IPS DF 19.7 (cell line): Measurements from ENCODE around the gene BAZ2B.
"Not testable (repeated sequence)": the region's sequence is repeated elsewhere in the genome, so short reads cannot be mapped to it uniquely, and the experiment has no call there.

Source experiments
- DNase-seq: peaks from one replicate; pipeline ENCODE4 v3.0.0-alpha.2; 2013; ENCODE audit warnings: low read depth, low spot score

Gene BAZ2B

GRCh38 chr2:159535261-159535660, 81.1 kb downstream of the BAZ2B start:
- not testable (repeated sequence) for DNase-seq

GRCh38 chr2:159531475-159531874, 84.9 kb downstream of the BAZ2B start:
- no peak for DNase-seq

- no peak for DNase-seq
These were observed 89.9 kb downstream of the BAZ2B start for GRCh38 chr2:159526433-159526832.

- DNase-seq, result no peak
These were observed 91.3 kb downstream of the BAZ2B start for GRCh38 chr2:159525012-159525411.

- DNase-seq, result no peak
These were observed 95.1 kb downstream of the BAZ2B start for GRCh38 chr2:159521272-159521671.

- no peak for DNase-seq
These were observed 97.9 kb downstream of the BAZ2B start for GRCh38 chr2:159518321-159519005.

DNA sequence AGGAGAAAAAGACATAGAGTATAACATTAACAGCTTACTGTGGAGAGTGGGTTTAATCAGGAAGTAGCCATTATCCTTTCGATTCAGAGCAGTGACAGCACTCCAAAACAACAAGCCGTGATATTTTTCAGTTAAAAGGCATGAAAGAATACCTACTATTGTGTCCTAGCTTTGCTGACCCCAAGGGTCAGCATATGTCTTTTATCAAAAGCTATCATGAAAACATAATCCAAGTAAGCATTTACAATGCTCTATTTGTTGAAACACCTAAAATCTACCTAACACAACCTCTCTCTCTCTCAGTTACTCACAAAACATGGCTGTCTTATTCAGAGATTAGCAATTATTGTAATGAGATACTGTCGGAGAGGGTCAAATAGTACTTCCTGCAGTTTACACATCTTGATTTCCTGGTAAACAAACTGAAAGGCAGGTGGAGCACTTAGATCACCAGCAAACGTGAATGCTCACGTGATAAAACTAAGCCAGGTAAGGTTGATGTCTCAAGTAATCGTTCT, 100.0 kb downstream of the BAZ2B start:
- DNase-seq, result peak; percentile 7

GRCh38 chr2:159515441-159515840, 100.9 kb downstream of the BAZ2B start:
- DNase-seq, result no peak

GRCh38 chr2:159513745-159514144, 102.6 kb downstream of the BAZ2B start:
- DNase-seq, result no peak

- no peak for DNase-seq
These were observed 108.2 kb downstream of the BAZ2B start for GRCh38 chr2:159508140-159508539.

GRCh38 chr2:159506764-159507440, 109.4 kb downstream of the BAZ2B start:
- DNase-seq, result no peak

- DNase-seq, result no peak
These were observed 110.1 kb downstream of the BAZ2B start for GRCh38 chr2:159506202-159506601.

- no peak for DNase-seq
These were observed 111.2 kb downstream of the BAZ2B start for GRCh38 chr2:159505196-159505595.

- no peak for DNase-seq
These were observed 114.6 kb downstream of the BAZ2B start for GRCh38 chr2:159501743-159502142.

DNA sequence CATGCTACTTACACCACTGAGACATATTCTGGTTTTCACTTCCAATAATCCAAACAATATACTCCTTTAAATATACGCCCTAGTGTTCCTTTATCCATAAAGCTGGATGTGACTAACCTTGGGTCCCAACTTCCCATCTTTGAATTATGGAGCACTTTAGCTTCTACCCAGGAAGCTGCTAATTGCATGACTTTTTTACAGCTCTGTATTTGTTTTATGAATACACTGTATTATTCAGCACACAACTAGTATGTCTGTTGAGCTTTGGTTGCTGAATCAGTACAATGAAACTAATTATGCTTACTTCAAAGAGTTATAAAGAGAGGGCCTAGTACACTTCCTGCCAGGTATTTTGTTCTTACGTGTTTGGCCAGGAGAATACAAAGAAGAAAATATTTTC, 118.5 kb downstream of the BAZ2B start:
- no peak for DNase-seq

DNA sequence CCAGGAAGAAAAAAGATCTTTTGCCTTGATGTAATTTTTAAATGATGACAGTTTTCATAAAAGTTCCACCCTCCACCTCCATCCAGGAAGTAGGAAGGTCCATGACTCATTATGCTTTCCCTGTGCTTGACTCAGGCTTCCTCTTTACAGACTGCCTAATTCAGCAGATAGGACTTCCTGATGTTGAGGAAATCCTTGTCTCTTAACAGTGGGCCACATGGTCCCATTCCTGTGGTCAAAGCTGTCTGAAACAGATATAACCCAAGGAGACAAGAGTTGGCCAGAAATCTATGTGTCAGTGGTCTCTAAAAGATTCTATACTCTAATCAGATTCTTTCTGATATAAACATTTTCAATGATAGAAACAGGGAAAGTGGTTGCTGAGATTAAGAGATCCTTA, 119.1 kb downstream of the BAZ2B start:
- DNase-seq, result no peak

DNA sequence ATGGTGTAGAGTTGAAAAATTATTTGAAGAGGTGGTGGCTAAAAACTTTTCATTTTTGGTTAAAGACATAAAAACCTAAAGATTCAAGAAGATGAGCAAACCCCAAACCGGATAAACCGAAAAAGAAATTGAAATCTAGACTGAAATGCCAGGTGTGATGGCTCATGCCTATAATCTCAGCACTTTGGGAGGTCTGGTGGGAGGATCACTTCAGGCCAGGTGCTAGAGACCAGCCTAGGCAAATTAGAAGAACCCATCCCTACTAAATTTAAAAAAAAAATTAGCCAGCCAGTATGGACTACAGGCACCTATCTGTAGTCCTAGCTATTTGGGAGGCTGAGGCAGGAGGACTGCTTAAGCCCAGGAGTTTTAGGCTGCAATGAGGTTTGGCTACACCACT, 126.9 kb downstream of the BAZ2B start:
- no peak for DNase-seq

DNA sequence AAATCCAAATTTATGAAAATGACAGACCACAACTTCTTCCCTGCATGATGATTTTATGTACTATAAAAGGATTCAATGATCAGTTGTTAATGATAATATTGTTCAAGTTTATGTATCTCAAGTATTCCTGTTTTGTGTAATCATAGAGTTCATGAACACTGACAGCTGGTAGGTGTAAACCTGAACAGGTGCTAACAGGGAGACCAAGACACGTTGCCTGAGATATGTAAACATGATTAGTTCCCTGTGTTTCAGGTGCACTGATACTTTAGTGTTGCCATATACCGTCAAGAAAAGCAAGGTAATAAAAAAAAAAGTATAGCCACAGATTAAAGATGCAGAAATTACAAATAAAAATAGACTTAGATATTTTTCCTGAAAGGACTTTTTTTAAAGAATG, 131.8 kb downstream of the BAZ2B start:
- no peak for DNase-seq

GRCh38 chr2:159476329-159476728, 140.0 kb downstream of the BAZ2B start:
- DNase-seq, result no peak

DNA sequence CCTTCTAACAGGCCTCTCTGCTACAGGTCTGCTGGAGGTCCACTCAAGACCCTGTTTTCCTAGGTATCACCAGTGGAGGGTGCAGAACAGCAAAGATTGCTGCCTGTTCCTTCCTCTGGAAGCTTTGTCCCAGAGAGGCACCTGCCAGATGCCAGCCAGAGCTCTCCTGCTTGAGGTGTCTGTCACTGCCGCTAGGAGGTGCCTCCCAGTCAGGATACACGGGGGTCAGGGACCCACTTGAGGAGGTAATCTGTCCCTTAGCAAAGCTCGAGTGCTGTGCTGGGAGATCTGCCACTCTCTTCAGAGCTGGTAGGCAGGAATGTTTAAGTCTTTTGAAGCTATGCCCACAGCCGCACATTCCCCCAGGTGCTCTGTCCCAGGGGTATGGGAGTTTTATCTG, 140.6 kb downstream of the BAZ2B start:
- no peak for DNase-seq

GRCh38 chr2:159471340-159471739, 145.0 kb downstream of the BAZ2B start:
- no peak for DNase-seq

- DNase-seq, result no peak
These were observed 148.1 kb downstream of the BAZ2B start for GRCh38 chr2:159468257-159468656.

GRCh38 chr2:159462961-159463360, 153.4 kb downstream of the BAZ2B start:
- no peak for DNase-seq
